HepG2 (cell line): ENCODE measurements around the gene PHF2. TPM values are rescaled to one million over a fixed set of nuclear protein-coding genes. Genes with fewer than 3 reads are reported as not detected.

ENCODE experiments used
- ATAC-seq: fragments of 200-7000 bp; cut with Tn5 transposase; 3 replicates; pipeline ENCODE4 v1.9.1; 2020; ENCODE audit warnings: mild to moderate bottlenecking, moderate library complexity
- BruUV-seq: library from RNA; stranded (reverse); fragments of 400-500 nt; replicated peaks from 2 replicates; lab custom pipeline; 2021; lab: Mats Ljungman, UMichigan
- CTCF ChIA-PET: fragments of 300-600 bp; formaldehyde crosslinking; extraction: SDS; loops from one replicate; lab custom pipeline; 2021; ENCODE audit warnings: low total read pairs, inconsistent platforms, low intra/inter-chr PET ratio; lab: Yijun Ruan, JAX
- POLR2A ChIA-PET: fragments of 350-600 bp; sonication (Branson Sonifier 250); formaldehyde crosslinking; loops from one replicate; lab custom pipeline; 2020; ENCODE audit warnings: antibody characterized with exemption, inconsistent platforms; lab: Yijun Ruan, JAX
- DNase-seq: peaks from one replicate; pipeline ENCODE4 v3.0.0-alpha.2; 2015; ENCODE audit warnings: low spot score
- FAIRE-seq: peaks from 3 replicates; lab custom pipeline; 2011; peaks lifted over from hg19 to GRCh38; lab: Jason Lieb, UNC
- H2AFZ ChIP-seq: one replicate; pipeline ENCODE4 v1.6.1; 2011; ENCODE audit warnings: low read length, inconsistent platforms
- H3K27ac ChIP-seq: fragments of 300-600 bp; 3 replicates; pipeline ENCODE4 v1.8.0; 2011; ENCODE audit warnings: mixed run types, mild to moderate bottlenecking, mixed read lengths, low read length, inconsistent platforms; ENCODE audit not compliant: insufficient read depth; ENCODE audit errors: extremely low read length
- H3K27me3 ChIP-seq, 2 experiments: fragments of 200-600 bp in 1 of 2; 2 replicates in 1 of 2; 3 replicates in 1 of 2; pipeline versions ENCODE4 v1.6.0 to v1.8.0; 2011; ENCODE audit warnings: low read length in 2 of 2, mild to moderate bottlenecking in 2 of 2, moderate library complexity in 2 of 2, inconsistent platforms in 1 of 2; ENCODE audit not compliant: insufficient read depth in 2 of 2, control insufficient read depth in 1 of 2
- H3K36me3 ChIP-seq, 2 experiments: fragments of 200-600 bp in 1 of 2; replicated peaks in 1 of 2; 2 replicates in 1 of 2; 3 replicates in 1 of 2; pipeline versions ENCODE4 v1.5.1 to v1.8.0; 2011; ENCODE audit warnings: low read length in 2 of 2, inconsistent platforms in 1 of 2; ENCODE audit not compliant: insufficient read depth in 2 of 2, control insufficient read depth in 1 of 2
- H3K4me1 ChIP-seq: 2 replicates; pipeline ENCODE4 v1.5.1; 2012; ENCODE audit warnings: low read length, inconsistent platforms; ENCODE audit not compliant: insufficient read depth
- H3K4me2 ChIP-seq: 2 replicates; pipeline ENCODE4 v1.6.0; 2011; ENCODE audit warnings: low read depth, low read length, inconsistent platforms
- H3K4me3 ChIP-seq, 3 experiments: fragments of 200-600 bp in 1 of 3; sonication (generic), shearing (Covaris generic) in 1 of 3; replicated peaks in 1 of 3; 2 replicates each; pipeline ENCODE4 v1.5.1; 2011 to 2016; ENCODE audit warnings: low read length in 3 of 3, inconsistent platforms in 2 of 3, low read depth in 2 of 3, mild to moderate bottlenecking in 2 of 3, control low read depth in 1 of 3, mixed read lengths in 1 of 3; ENCODE audit not compliant: insufficient read depth in 1 of 3
- H3K79me2 ChIP-seq: one replicate; pipeline ENCODE4 v1.6.1; 2011; ENCODE audit warnings: low read length, inconsistent platforms; ENCODE audit not compliant: insufficient read depth
- H3K9ac ChIP-seq: 2 replicates; pipeline ENCODE4 v1.6.0; 2011; ENCODE audit warnings: mild to moderate bottlenecking, low read depth, low read length, inconsistent platforms; ENCODE audit not compliant: insufficient read depth
- H3K9me3 ChIP-seq: 2 replicates; pipeline ENCODE4 v1.5.1; 2012; ENCODE audit warnings: mild to moderate bottlenecking, low read length
- H4K20me1 ChIP-seq: 2 replicates; pipeline ENCODE4 v1.6.0; 2011; ENCODE audit warnings: inconsistent platforms, mild to moderate bottlenecking, low read length, moderate library complexity; ENCODE audit not compliant: insufficient read depth
- HNRNPUL1 ChIP-seq: fragments of 200-400 bp; formaldehyde crosslinking; IDR thresholded peaks from 2 replicates; pipeline ENCODE4 v1.6.1; 2017; ENCODE audit warnings: low read depth, mild to moderate bottlenecking, low read length, moderate library complexity
- IRF2 ChIP-seq: IDR thresholded peaks from 2 replicates; pipeline ENCODE4 v1.6.1; 2018; ENCODE audit warnings: missing genetic modification reagents, missing compliant biosample characterization
- KLF9 ChIP-seq: IDR thresholded peaks from 2 replicates; pipeline ENCODE4 v1.6.1; 2016; ENCODE audit warnings: low read depth
- MED8 ChIP-seq: sonication (generic); formaldehyde crosslinking; IDR thresholded peaks from 2 replicates; pipeline ENCODE4 v1.8.1; 2023; ENCODE audit warnings: mild to moderate bottlenecking, missing genetic modification reagents; ENCODE audit not compliant: insufficient replicate concordance
- MIXL1 ChIP-seq: IDR thresholded peaks from 2 replicates; pipeline ENCODE4 v1.6.1; 2016
- PTBP1 ChIP-seq: fragments of 200-400 bp; formaldehyde crosslinking; IDR thresholded peaks from 2 replicates; pipeline ENCODE4 v1.6.1; 2018; ENCODE audit warnings: low read length, low read depth; ENCODE audit not compliant: poor library complexity, severe bottlenecking
- RBM22 ChIP-seq: fragments of 200-400 bp; formaldehyde crosslinking; optimal IDR thresholded peaks from 2 replicates; pipeline ENCODE3; 2017; ENCODE audit warnings: mild to moderate bottlenecking, low read length, moderate library complexity
- SP2 ChIP-seq: sonication (generic); formaldehyde crosslinking; IDR thresholded peaks from 2 replicates; pipeline ENCODE4 v1.5.1; 2020; ENCODE audit warnings: mild to moderate bottlenecking, missing genetic modification reagents
- SRSF9 ChIP-seq: fragments of 200-400 bp; formaldehyde crosslinking; IDR thresholded peaks from 2 replicates; pipeline ENCODE4 v1.6.1; 2018; ENCODE audit warnings: borderline replicate concordance, mild to moderate bottlenecking, low read depth, low read length; ENCODE audit not compliant: insufficient read depth, poor library complexity, severe bottlenecking
- TGIF2 ChIP-seq: IDR thresholded peaks from 2 replicates; pipeline ENCODE4 v1.6.1; 2016; ENCODE audit warnings: control low read depth, missing compliant biosample characterization
- ZFP62 ChIP-seq: sonication (generic); formaldehyde crosslinking; IDR thresholded peaks from 2 replicates; pipeline ENCODE4 v1.4.0; 2020; ENCODE audit warnings: missing genetic modification reagents
- ZNF292 ChIP-seq: sonication (generic); formaldehyde crosslinking; IDR thresholded peaks from 2 replicates; pipeline ENCODE4 v1.8.1; 2022; ENCODE audit warnings: mild to moderate bottlenecking, low read depth, missing genetic modification reagents, borderline replicate concordance
- ZNF850 ChIP-seq: sonication (generic); formaldehyde crosslinking; conservative IDR thresholded peaks from 2 replicates; pipeline ENCODE4 v1.9.0; 2021; ENCODE audit warnings: mild to moderate bottlenecking, missing genetic modification reagents
- WGBS: methylation state at CpG from one replicate; pipeline ENCODE4 v1.1.6; 2017; ENCODE audit warnings: low lambda C conversion rate; 5-methylcytosine and 5-hydroxymethylcytosine counted together
- in situ Hi-C: cut with HindIII; loops from 2 replicates; pipeline ENCODE4 v1.10.0; 2017; ENCODE audit warnings: low pct_unique_long_range_greater_than_20kb; ENCODE audit not compliant: extremely low pct_ligation_motif_present
- intact Hi-C: fragments of 100-400 bp; cut with micrococcal nuclease; formaldehyde crosslinking; loops from one replicate; pipeline ENCODE4 v1.10.0; 2022; ENCODE audit not compliant: unreplicated experiment
- polyA plus RNA-seq, 8 experiments: library from polyadenylated mRNA; depleted of rRNA in 3 of 8; stranded (reverse) in 7 of 8; unstranded in 1 of 8; fragments of >200 nt; fragmentation: Illumina TruSeq in 4 of 8; extraction: Trizol in 4 of 8; gene quantifications; 2 replicates each; pipeline versions ENCODE4 v1.2.1 to v1.2.3, GENCODE V29; 2011 to 2016; ENCODE audit warnings: low read depth in 4 of 8, missing spikeins in 1 of 8, mixed read lengths in 1 of 8; ENCODE audit not compliant: insufficient read depth in 1 of 8
- total RNA-seq, 5 experiments: library from RNA; depleted of rRNA; stranded (reverse); fragments of >200 nt; fragmentation: Illumina TruSeq; extraction: Trizol; gene quantifications; 2 replicates each; pipeline ENCODE4 v1.2.3, GENCODE V29; 2016; ENCODE audit warnings: low read depth in 1 of 5
- TF ChIP-seq, protein P1 (sequence below): sonication (generic); formaldehyde crosslinking; IDR thresholded peaks from 2 replicates; pipeline ENCODE4 v1.4.0; 2020; ENCODE audit warnings: missing genetic modification reagents
- TF ChIP-seq, protein P2 (sequence below): sonication (generic); formaldehyde crosslinking; IDR thresholded peaks from 2 replicates; pipeline ENCODE4 v1.4.0; 2020; ENCODE audit warnings: missing genetic modification reagents
- TF ChIP-seq, protein P3 (sequence below): sonication (generic); formaldehyde crosslinking; IDR thresholded peaks from 2 replicates; pipeline ENCODE4 v1.4.0; 2020; ENCODE audit warnings: missing genetic modification reagents, borderline replicate concordance
- TF ChIP-seq, protein P4 (sequence below): sonication (generic); formaldehyde crosslinking; IDR thresholded peaks from 2 replicates; pipeline ENCODE4 v1.5.0; 2020; ENCODE audit warnings: mild to moderate bottlenecking, missing genetic modification reagents

PHF2 gene
- total and polyA plus RNA-seq, 2 of the 13 experiments (the other 11 are each of a cell fraction or from before 2014, with no cell fraction given), result 6.6 to 9.1 TPM

DNA sequence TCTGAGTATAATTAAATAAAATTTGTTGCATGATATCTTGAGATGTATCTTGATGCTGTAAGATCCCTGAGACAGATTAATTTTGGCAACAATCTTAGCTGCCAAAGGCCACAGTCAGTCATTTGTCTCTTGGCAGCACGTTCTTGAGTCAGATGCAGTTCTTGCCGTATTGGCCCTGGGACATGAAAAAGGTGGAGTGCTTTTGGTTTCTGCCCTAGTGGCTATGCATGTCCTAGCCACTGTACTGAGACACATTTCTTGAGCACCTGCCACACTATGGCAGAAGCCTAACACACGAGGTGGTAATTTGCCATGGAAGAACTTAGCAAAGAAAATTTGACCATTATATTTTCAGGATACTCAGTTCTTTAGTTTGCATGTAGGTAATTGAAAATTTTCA lies 45.0 kb upstream of the PHF2 start:
- ChIA-PET CTCF (no interaction called here), POLR2A (no interaction called here)
- no peak overlapping the region for H3K4me2 ChIP-seq
- BruUV-seq, result no TSS peak
- H3K27ac ChIP-seq, result no peak overlapping the region
- WGBS, result 98% methylated on average over 3 of the region's 3 CpGs
- in situ Hi-C loops (no loop called here), intact Hi-C loops (no loop called here)
- no peaks in the 10 kb centered on the region for H3K4me1 ChIP-seq
- no peaks in the 10 kb centered on the region for H3K79me2 ChIP-seq
- ATAC-seq, result peak; percentile 58; the same call in 2 of the 3 replicates
- no peak overlapping the region for H3K4me3 ChIP-seq
- H4K20me1 ChIP-seq, result no peaks in the 10 kb centered on the region
- no peak overlapping the region for H2AFZ ChIP-seq
- H3K9me3 ChIP-seq, result no peaks in the 10 kb centered on the region
- no peak for DNase-seq
- peaks cover 19 to 81% of the 10 kb centered on the region in 2 experiments for H3K36me3 ChIP-seq
- no peak for FAIRE-seq
- TF ChIP-seq, protein P1, sequence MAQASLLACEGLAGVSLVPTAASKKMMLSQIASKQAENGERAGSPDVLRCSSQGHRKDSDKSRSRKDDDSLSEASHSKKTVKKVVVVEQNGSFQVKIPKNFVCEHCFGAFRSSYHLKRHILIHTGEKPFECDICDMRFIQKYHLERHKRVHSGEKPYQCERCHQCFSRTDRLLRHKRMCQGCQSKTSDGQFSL (CRISPR knock-in tag), result no peak
- TF ChIP-seq ZNF850 (CRISPR knock-in tag), result no peak
- TF ChIP-seq IRF2 (CRISPR knock-in tag), result no peak
- no peak for TF ChIP-seq SP2
- TF ChIP-seq MIXL1 (CRISPR knock-in tag), result no peak
- TF ChIP-seq RBM22, result peak; percentile 15
- TF ChIP-seq PTBP1, result no peak
- H3K27me3 ChIP-seq, result no peaks in the 10 kb centered on the region
- H3K9ac ChIP-seq, result no peak overlapping the region

DNA sequence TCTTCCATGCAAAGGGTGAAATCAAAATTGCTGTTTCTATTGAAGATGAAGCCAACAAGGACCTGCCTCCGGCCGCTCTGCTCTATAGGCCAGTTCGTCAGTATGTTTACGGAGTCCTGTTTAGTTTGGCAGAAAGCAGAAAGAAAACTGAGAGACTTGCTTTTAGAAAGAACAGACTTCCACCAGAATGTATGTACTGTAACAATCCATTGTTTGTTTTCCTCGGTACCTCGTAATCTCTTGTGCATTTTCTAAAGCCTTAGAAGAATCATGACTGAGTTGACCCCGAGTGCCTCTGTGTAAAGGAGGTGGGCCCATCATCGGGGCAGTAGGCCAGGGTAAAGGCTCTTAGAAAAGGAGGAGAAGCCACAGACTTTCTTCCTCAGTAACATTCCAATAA lies 44.2 kb upstream of the PHF2 start:
- FAIRE-seq, result no peak
- POLR2A ChIA-PET, result no interaction called here
- intact Hi-C loops (no loop called here), in situ Hi-C loops (no loop called here)
- H3K27ac ChIP-seq, result no peak overlapping the region
- CTCF ChIA-PET, result no interaction called here
- H3K36me3 ChIP-seq, result peaks cover 21 to 78% of the 10 kb centered on the region in 2 experiments
- no peaks in the 10 kb centered on the region for H3K4me1 ChIP-seq
- no peak for ATAC-seq
- WGBS, result 99% methylated on average over 8 of the region's 8 CpGs
- H3K27me3 ChIP-seq, result no peaks in the 10 kb centered on the region
- H2AFZ ChIP-seq, result no peak overlapping the region
- no peak overlapping the region for H3K9ac ChIP-seq
- DNase-seq, result no peak
- H3K9me3 ChIP-seq, result no peaks in the 10 kb centered on the region
- BruUV-seq, result no TSS peak
- no peaks in the 10 kb centered on the region for H3K79me2 ChIP-seq
- no peaks in the 10 kb centered on the region for H4K20me1 ChIP-seq
- H3K4me3 ChIP-seq, result no peak overlapping the region
- no peak overlapping the region for H3K4me2 ChIP-seq
- TF ChIP-seq IRF2 (CRISPR knock-in tag), result no peak
- TF ChIP-seq, protein P2, sequence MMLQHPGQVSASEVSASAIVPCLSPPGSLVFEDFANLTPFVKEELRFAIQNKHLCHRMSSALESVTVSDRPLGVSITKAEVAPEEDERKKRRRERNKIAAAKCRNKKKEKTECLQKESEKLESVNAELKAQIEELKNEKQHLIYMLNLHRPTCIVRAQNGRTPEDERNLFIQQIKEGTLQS, result no peak
- no peak for TF ChIP-seq SRSF9
- TF ChIP-seq KLF9, result no peak
- TF ChIP-seq MED8 (CRISPR knock-in tag), result no peak
- TF ChIP-seq TGIF2 (CRISPR knock-in tag), result no peak
- TF ChIP-seq, protein P3, sequence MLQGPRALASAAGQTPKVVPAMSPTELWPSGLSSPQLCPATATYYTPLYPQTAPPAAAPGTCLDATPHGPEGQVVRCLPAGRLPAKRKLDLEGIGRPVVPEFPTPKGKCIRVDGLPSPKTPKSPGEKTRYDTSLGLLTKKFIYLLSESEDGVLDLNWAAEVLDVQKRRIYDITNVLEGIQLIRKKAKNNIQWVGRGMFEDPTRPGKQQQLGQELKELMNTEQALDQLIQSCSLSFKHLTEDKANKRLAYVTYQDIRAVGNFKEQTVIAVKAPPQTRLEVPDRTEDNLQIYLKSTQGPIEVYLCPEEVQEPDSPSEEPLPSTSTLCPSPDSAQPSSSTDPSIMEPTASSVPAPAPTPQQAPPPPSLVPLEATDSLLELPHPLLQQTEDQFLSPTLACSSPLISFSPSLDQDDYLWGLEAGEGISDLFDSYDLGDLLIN (CRISPR knock-in tag), result no peak
- TF ChIP-seq, protein P4, sequence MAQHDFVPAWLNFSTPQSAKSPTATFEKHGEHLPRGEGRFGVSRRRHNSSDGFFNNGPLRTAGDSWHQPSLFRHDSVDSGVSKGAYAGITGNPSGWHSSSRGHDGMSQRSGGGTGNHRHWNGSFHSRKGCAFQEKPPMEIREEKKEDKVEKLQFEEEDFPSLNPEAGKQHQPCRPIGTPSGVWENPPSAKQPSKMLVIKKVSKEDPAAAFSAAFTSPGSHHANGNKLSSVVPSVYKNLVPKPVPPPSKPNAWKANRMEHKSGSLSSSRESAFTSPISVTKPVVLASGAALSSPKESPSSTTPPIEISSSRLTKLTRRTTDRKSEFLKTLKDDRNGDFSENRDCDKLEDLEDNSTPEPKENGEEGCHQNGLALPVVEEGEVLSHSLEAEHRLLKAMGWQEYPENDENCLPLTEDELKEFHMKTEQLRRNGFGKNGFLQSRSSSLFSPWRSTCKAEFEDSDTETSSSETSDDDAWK (CRISPR knock-in tag), result no peak
- TF ChIP-seq ZNF292 (CRISPR knock-in tag), result no peak
- TF ChIP-seq ZFP62 (CRISPR knock-in tag), result no peak
- no peak for TF ChIP-seq HNRNPUL1
